PC-3 (cell line): ENCODE measurements around the gene CCL4.

Experiments
- EZH2 ChIP-seq: fragments of 300-600 bp; sonication (generic); IDR thresholded peaks from one replicate; pipeline ENCODE4 v1.6.1; 2017; ENCODE audit warnings: antibody characterized with exemption, mild to moderate bottlenecking, low read length; ENCODE audit not compliant: unreplicated experiment
- EZH2phosphoT487 ChIP-seq: fragments of 300-600 bp; sonication (generic); IDR thresholded peaks from 2 replicates; pipeline ENCODE4 v1.6.1; 2018; ENCODE audit warnings: mild to moderate bottlenecking, antibody characterized with exemption, low read length, borderline replicate concordance
- TF ChIP-seq, protein P1 (sequence below): fragments of 300-600 bp; sonication (generic); conservative IDR thresholded peaks from 2 replicates; pipeline ENCODE4 v1.5.1; 2017; ENCODE audit warnings: antibody characterized with exemption, low read depth, mild to moderate bottlenecking, low read length

DNA sequence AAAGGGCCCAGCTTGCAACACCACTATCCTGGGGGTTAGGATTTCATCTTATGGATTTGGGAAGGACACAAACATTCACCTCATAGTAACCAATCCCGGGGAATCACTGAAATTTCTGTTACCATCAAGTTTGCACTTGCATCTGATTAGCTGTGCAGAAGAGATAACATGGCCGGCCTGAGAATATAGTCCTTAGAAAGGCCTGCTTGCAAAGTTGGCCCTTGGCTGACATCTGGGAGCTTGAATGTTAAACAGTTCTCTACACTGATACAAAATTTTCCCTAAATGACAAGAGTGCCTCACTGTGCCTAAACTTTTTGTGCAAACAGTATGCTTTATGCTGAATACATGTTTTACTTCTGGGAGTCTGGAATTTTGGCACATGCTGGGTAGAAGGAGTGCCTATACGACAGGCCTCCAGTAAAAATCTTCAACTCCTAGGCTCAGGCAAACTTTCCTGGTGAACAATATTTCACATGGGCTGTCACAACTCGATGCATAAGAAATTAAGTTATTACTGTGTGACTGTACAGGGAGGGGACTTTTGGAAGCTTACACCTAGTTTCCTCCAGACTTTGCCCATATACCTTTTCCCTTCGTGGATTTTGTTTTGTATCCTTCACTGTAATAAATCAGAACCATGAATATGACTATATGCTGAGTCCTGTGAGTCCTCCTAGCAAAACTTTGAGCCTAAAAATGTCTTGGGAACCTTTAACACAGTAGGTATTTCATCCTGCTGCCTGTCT lies 41.5 kb downstream of the CCL4 start:
- TF ChIP-seq, protein P1, sequence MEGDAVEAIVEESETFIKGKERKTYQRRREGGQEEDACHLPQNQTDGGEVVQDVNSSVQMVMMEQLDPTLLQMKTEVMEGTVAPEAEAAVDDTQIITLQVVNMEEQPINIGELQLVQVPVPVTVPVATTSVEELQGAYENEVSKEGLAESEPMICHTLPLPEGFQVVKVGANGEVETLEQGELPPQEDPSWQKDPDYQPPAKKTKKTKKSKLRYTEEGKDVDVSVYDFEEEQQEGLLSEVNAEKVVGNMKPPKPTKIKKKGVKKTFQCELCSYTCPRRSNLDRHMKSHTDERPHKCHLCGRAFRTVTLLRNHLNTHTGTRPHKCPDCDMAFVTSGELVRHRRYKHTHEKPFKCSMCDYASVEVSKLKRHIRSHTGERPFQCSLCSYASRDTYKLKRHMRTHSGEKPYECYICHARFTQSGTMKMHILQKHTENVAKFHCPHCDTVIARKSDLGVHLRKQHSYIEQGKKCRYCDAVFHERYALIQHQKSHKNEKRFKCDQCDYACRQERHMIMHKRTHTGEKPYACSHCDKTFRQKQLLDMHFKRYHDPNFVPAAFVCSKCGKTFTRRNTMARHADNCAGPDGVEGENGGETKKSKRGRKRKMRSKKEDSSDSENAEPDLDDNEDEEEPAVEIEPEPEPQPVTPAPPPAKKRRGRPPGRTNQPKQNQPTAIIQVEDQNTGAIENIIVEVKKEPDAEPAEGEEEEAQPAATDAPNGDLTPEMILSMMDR: no peak
- TF ChIP-seq EZH2phosphoT487: no peak
- no peak for TF ChIP-seq EZH2
